H1 (cell line): ENCODE measurements around the gene JAG2. TPM values are rescaled to one million over a fixed set of nuclear protein-coding genes. Genes with fewer than 3 reads are reported as not detected.

Experiments used
- CTCF ChIA-PET: fragments of 300-600 bp; sonication (Branson Sonifier 250); formaldehyde crosslinking; loops from one replicate; lab custom pipeline; 2021; ENCODE audit not compliant: partially characterized antibody; lab: Charles Lee
- POLR2A ChIA-PET: fragments of 300-600 bp; sonication (Branson Sonifier 250); formaldehyde crosslinking; loops from one replicate; lab custom pipeline; 2021; ENCODE audit warnings: inconsistent platforms; ENCODE audit not compliant: partially characterized antibody; lab: Charles Lee
- DNase-seq, 2 experiments: peaks; one replicate each; pipeline versions ENCODE4 v3.0.0 to v3.0.0-alpha.2; 2010 to 2022; ENCODE audit warnings: low spot score in 2 of 2, low read depth in 1 of 2, mixed read lengths in 1 of 2
- FAIRE-seq: peaks from 2 replicates; lab custom pipeline; 2011; peaks lifted over from hg19 to GRCh38; lab: Jason Lieb, UNC
- H2AFZ ChIP-seq: 2 replicates; pipeline ENCODE4 v1.8.1; 2012; ENCODE audit warnings: low read length, inconsistent platforms
- H2AK5ac ChIP-seq: 2 replicates; pipeline ENCODE4 v1.6.1; 2013; ENCODE audit warnings: low read depth, low read length
- H2BK120ac ChIP-seq: replicated peaks from 2 replicates; pipeline ENCODE3; 2013; ENCODE audit warnings: low read depth, low read length, inconsistent platforms
- H2BK12ac ChIP-seq: 2 replicates; pipeline ENCODE4 v1.6.1; 2013; ENCODE audit warnings: low read depth, low read length
- H2BK15ac ChIP-seq: 2 replicates; pipeline ENCODE4 v1.6.1; 2013; ENCODE audit warnings: low read length
- H2BK20ac ChIP-seq: 2 replicates; pipeline ENCODE4 v1.6.1; 2013; ENCODE audit warnings: low read length
- H2BK5ac ChIP-seq: 2 replicates; pipeline ENCODE4 v1.6.1; 2013; ENCODE audit warnings: low read depth, low read length
- H3K14ac ChIP-seq: 2 replicates; pipeline ENCODE4 v1.6.1; 2013; ENCODE audit warnings: inconsistent platforms; ENCODE audit not compliant: insufficient read length
- H3K18ac ChIP-seq: 2 replicates; pipeline ENCODE4 v1.6.1; 2013; ENCODE audit warnings: low read length; ENCODE audit errors: extremely low read depth
- H3K23ac ChIP-seq: 2 replicates; pipeline ENCODE4 v1.6.1; 2013; ENCODE audit warnings: inconsistent platforms; ENCODE audit not compliant: insufficient read length
- H3K23me2 ChIP-seq: 2 replicates; pipeline ENCODE4 v1.6.1; 2013; ENCODE audit warnings: low read depth, low read length
- H3K27ac ChIP-seq: 2 replicates; pipeline ENCODE4 v1.6.1; 2011; ENCODE audit warnings: low read depth, low read length, inconsistent platforms
- H3K27me3 ChIP-seq, 4 experiments: replicated peaks in 1 of 4; 1 replicate in 1 of 4; 2 replicates in 3 of 4; pipeline versions ENCODE4 v1.6.1 to v1.8.1; 2011 to 2013; ENCODE audit warnings: low read length in 3 of 4, mild to moderate bottlenecking in 3 of 4, inconsistent platforms in 2 of 4, mixed read lengths in 2 of 4, moderate library complexity in 1 of 4; ENCODE audit not compliant: control insufficient read depth in 3 of 4, insufficient read depth in 3 of 4; ENCODE audit errors: extremely low read depth in 1 of 4
- H3K36me3 ChIP-seq, 4 experiments: 2 replicates each; pipeline versions ENCODE4 v1.6.1 to v1.8.1; 2011 to 2013; ENCODE audit warnings: mild to moderate bottlenecking in 4 of 4, low read length in 3 of 4, moderate library complexity in 2 of 4, control low read depth in 1 of 4, inconsistent platforms in 1 of 4; ENCODE audit not compliant: insufficient read depth in 4 of 4, control insufficient read depth in 2 of 4
- H3K4ac ChIP-seq: replicated peaks from 2 replicates; pipeline ENCODE3; 2013; ENCODE audit warnings: low read length, low read depth, mixed read lengths, inconsistent platforms; ENCODE audit not compliant: insufficient read length
- H3K4me1 ChIP-seq, 4 experiments: replicated peaks in 1 of 4; 1 replicate in 1 of 4; 2 replicates in 3 of 4; pipeline versions ENCODE4 v1.6.1 to v1.8.1; 2011 to 2013; ENCODE audit warnings: low read length in 3 of 4, inconsistent platforms in 2 of 4, mixed read lengths in 1 of 4; ENCODE audit not compliant: insufficient read depth in 4 of 4, control insufficient read depth in 3 of 4
- H3K4me2 ChIP-seq, 2 experiments: 2 replicates each; pipeline versions ENCODE4 v1.6.1 to v1.8.1; 2011 to 2013; ENCODE audit warnings: low read depth in 2 of 2, low read length in 2 of 2, control low read depth in 1 of 2, inconsistent platforms in 1 of 2, mild to moderate bottlenecking in 1 of 2; ENCODE audit not compliant: insufficient read depth in 1 of 2
- H3K4me3 ChIP-seq, 4 experiments: fragments of 200-600, 300-600 bp in 1 of 4; sonication (generic), shearing (Covaris generic), sonication (Bioruptor Twin) in 1 of 4; 2 replicates each; pipeline versions ENCODE4 v1.5.1 to v1.8.1; 2011 to 2016; ENCODE audit warnings: low read length in 4 of 4, low read depth in 3 of 4, control low read depth in 2 of 4, inconsistent platforms in 2 of 4, mild to moderate bottlenecking in 2 of 4, mixed read lengths in 1 of 4, moderate library complexity in 1 of 4; ENCODE audit not compliant: insufficient read depth in 2 of 4; ENCODE audit errors: extremely low read depth in 1 of 4
- H3K56ac ChIP-seq: replicated peaks from 2 replicates; pipeline ENCODE3; 2013; ENCODE audit warnings: low read depth, mild to moderate bottlenecking, mixed read lengths, low read length, inconsistent platforms; ENCODE audit not compliant: insufficient read length
- H3K79me1 ChIP-seq: 2 replicates; pipeline ENCODE4 v1.6.1; 2013; ENCODE audit warnings: low read depth, low read length, control low read depth
- H3K79me2 ChIP-seq, 2 experiments: 2 replicates each; pipeline versions ENCODE4 v1.6.1 to v1.8.1; 2012 to 2013; ENCODE audit warnings: low read length in 2 of 2, mild to moderate bottlenecking in 2 of 2, inconsistent platforms in 1 of 2; ENCODE audit not compliant: insufficient read depth in 2 of 2, control insufficient read depth in 1 of 2
- H3K9ac ChIP-seq, 4 experiments: replicated peaks in 1 of 4; 1 replicate in 1 of 4; 2 replicates in 3 of 4; pipeline versions ENCODE4 v1.6.1 to v1.8.1; 2011 to 2013; ENCODE audit warnings: low read depth in 3 of 4, low read length in 3 of 4, control low read depth in 2 of 4, mild to moderate bottlenecking in 2 of 4, moderate library complexity in 2 of 4, inconsistent platforms in 1 of 4; ENCODE audit errors: extremely low read depth in 1 of 4
- H3K9me3 ChIP-seq, 2 experiments: 2 replicates each; pipeline versions ENCODE4 v1.6.1 to v1.8.1; 2012 to 2013; ENCODE audit warnings: mild to moderate bottlenecking in 2 of 2, moderate library complexity in 2 of 2, control low read depth in 1 of 2, inconsistent platforms in 1 of 2, low read depth in 1 of 2, low read length in 1 of 2, mixed read lengths in 1 of 2; ENCODE audit not compliant: insufficient read depth in 2 of 2
- H4K20me1 ChIP-seq, 2 experiments: replicated peaks in 1 of 2; 2 replicates each; pipeline versions ENCODE3 to v1.8.1; 2011 to 2013; ENCODE audit warnings: inconsistent platforms in 2 of 2, low read length in 2 of 2, mild to moderate bottlenecking in 1 of 2; ENCODE audit not compliant: insufficient read depth in 2 of 2, control insufficient read depth in 1 of 2
- H4K5ac ChIP-seq: 2 replicates; pipeline ENCODE4 v1.6.1; 2013; ENCODE audit warnings: low read length, low read depth, mixed read lengths, inconsistent platforms; ENCODE audit not compliant: insufficient read length
- H4K8ac ChIP-seq: 2 replicates; pipeline ENCODE4 v1.8.0; 2013; ENCODE audit warnings: mild to moderate bottlenecking, moderate library complexity, low read length, inconsistent platforms; ENCODE audit not compliant: insufficient read depth; ENCODE audit errors: extremely low read depth
- H4K91ac ChIP-seq: replicated peaks from 2 replicates; pipeline ENCODE3; 2013; ENCODE audit warnings: low read length, mixed read lengths, inconsistent platforms; ENCODE audit not compliant: insufficient read length
- CBX5 ChIP-seq: fragments of 300-800, 300-1000 bp; sonication (generic); IDR thresholded peaks from 2 replicates; pipeline ENCODE4 v1.7.1; 2016; ENCODE audit warnings: antibody characterized with exemption, low read length, low read depth
- CHD1 ChIP-seq: IDR thresholded peaks from 2 replicates; pipeline ENCODE4 v1.6.1; 2012; ENCODE audit warnings: low read depth, low read length, improper control_type of control experiment
- JUN ChIP-seq: IDR thresholded peaks from 2 replicates; pipeline ENCODE4 v1.6.1; 2011; ENCODE audit warnings: low read depth, mild to moderate bottlenecking, improper control_type of control experiment, low read length
- NANOG ChIP-seq: IDR thresholded peaks from 2 replicates; pipeline ENCODE4 v1.6.1; 2011; ENCODE audit warnings: low read length, low read depth, mild to moderate bottlenecking, inconsistent platforms; ENCODE audit not compliant: insufficient read depth, poor library complexity, severe bottlenecking
- RAD21 ChIP-seq, 2 experiments: IDR thresholded peaks in 1 of 2; conservative IDR thresholded peaks in 1 of 2; 2 replicates each; pipeline ENCODE4 v1.6.1; 2011; ENCODE audit warnings: low read depth in 2 of 2, low read length in 2 of 2, improper control_type of control experiment in 1 of 2, inconsistent platforms in 1 of 2, mild to moderate bottlenecking in 1 of 2, moderate library complexity in 1 of 2
- RFX5 ChIP-seq: IDR thresholded peaks from 2 replicates; pipeline ENCODE4 v1.6.1; 2011; ENCODE audit warnings: low read depth, low read length, improper control_type of control experiment, borderline replicate concordance
- SAP30 ChIP-seq: fragments of 300-600 bp; sonication (generic); IDR thresholded peaks from 2 replicates; pipeline ENCODE4 v1.7.1; 2012; ENCODE audit warnings: low read length, moderate library complexity, mild to moderate bottlenecking, inconsistent platforms; ENCODE audit not compliant: insufficient read depth, insufficient replicate concordance
- SIN3A ChIP-seq, 2 experiments: IDR thresholded peaks in 1 of 2; conservative IDR thresholded peaks in 1 of 2; 2 replicates each; pipeline ENCODE4 v1.6.1; 2011 to 2012; ENCODE audit warnings: low read length in 2 of 2, improper control_type of control experiment in 1 of 2, low read depth in 1 of 2, mild to moderate bottlenecking in 1 of 2
- SP2 ChIP-seq: IDR thresholded peaks from 2 replicates; pipeline ENCODE4 v1.6.1; 2012; ENCODE audit warnings: mild to moderate bottlenecking, low read length, inconsistent platforms
- SUZ12 ChIP-seq: fragments of 200-600 bp; sonication (generic); IDR thresholded peaks from 2 replicates; pipeline ENCODE4 v1.6.1; 2012; ENCODE audit warnings: mild to moderate bottlenecking, inconsistent platforms, low read length, moderate library complexity, mixed read lengths
- YY1 ChIP-seq: IDR thresholded peaks from 2 replicates; pipeline ENCODE4 v1.6.1; 2011; ENCODE audit warnings: low read depth, mild to moderate bottlenecking, low read length
- WGBS, 2 experiments: shearing (Covaris generic) in 1 of 2; methylation state at CpG; one replicate each; pipeline versions ENCODE4 v1.1.6 to v1.1.7; 2013 to 2015; ENCODE audit warnings: low lambda C conversion rate in 2 of 2, mixed read lengths in 2 of 2, inconsistent platforms in 1 of 2, low coverage in 1 of 2, missing lambda C conversion rate in 1 of 2; ENCODE audit not compliant: insufficient replicate concordance in 2 of 2, insufficient coverage in 1 of 2, insufficient read length in 1 of 2; ENCODE audit errors: extremely low coverage in 1 of 2, missing lambda C conversion rate in 1 of 2; 5-methylcytosine and 5-hydroxymethylcytosine counted together
- polyA plus RNA-seq, 7 experiments: library from polyadenylated mRNA; depleted of rRNA in 3 of 7; stranded (reverse) in 5 of 7; unstranded in 2 of 7; fragments of >200 nt in 5 of 7; fragments of 200-250 nt in 2 of 7; gene quantifications; 1 replicate in 5 of 7; 2 replicates in 1 of 7; 4 replicates in 1 of 7; pipeline versions ENCODE4 v1.2.1 to v1.2.3, GENCODE V29; 2011 to 2013; ENCODE audit warnings: missing spikeins in 2 of 7, mixed read lengths in 2 of 7
- total RNA-seq: library from RNA; stranded (reverse); fragmentation: NEBNext Ultra II Directional; extraction: Animal tissue kit (Norgen Biotek cat#: 25700); gene quantifications from 2 replicates; pipeline ENCODE4 v1.2.1, GENCODE V29; 2021

JAG2 gene
- total and polyA plus RNA-seq, 2 of the 8 experiments (the other 6 are each of a cell fraction or from before 2014, with no cell fraction given), result 2.8 to 6.2 TPM

GRCh38 chr14:105204931-105205672 is 36.5 kb upstream of the JAG2 start:
- H4K8ac ChIP-seq, result no peak overlapping the region
- no peaks in the 10 kb centered on the region for H3K79me1 ChIP-seq
- no peaks in the 10 kb centered on the region for H3K9me3 ChIP-seq
- H2BK15ac ChIP-seq, result no peak overlapping the region
- no peak overlapping the region for H2AK5ac ChIP-seq
- H2BK120ac ChIP-seq, result no peak overlapping the region
- FAIRE-seq (no peak), DNase-seq (no peak)
- H3K4ac ChIP-seq, result no peak overlapping the region
- H3K14ac ChIP-seq, result no peak overlapping the region
- H3K23ac ChIP-seq, result no peak overlapping the region
- 0 out of 2 replicates have a peak overlapping the region, but pooled peaks have one; percentile 35 for H2BK5ac ChIP-seq
- H3K4me1 ChIP-seq, result peaks cover 0 to 10% (median 1%) of the 10 kb centered on the region in 4 experiments; a peak in 3 of 7 replicates
- POLR2A ChIA-PET, result interaction anchor here (1.7 kb wide), 1 partner anchor 25 kb away, joined by 3 read pairs; no protein-coding TSS in a partner anchor
- no peak overlapping the region for H3K9ac ChIP-seq
- H4K5ac ChIP-seq, result no peak overlapping the region
- no peak overlapping the region for H2AFZ ChIP-seq
- H3K18ac ChIP-seq, result no peak overlapping the region
- no peak overlapping the region for H3K4me3 ChIP-seq
- 83% methylated on average over 18 of the region's 21 CpGs; no CpG with 5 or more reads in 1 of the 2 experiments for WGBS, 2 experiments
- CTCF ChIA-PET, result interaction anchor here (0.6 to 4.8 kb wide), 14 partner anchors 11 to 587 kb away, joined by 3 to 27 read pairs (median 3); partner anchors contain the start of gene CRIP1
- no peak overlapping the region for H3K56ac ChIP-seq
- H4K91ac ChIP-seq, result no peak overlapping the region
- no peak overlapping the region for H3K4me2 ChIP-seq
- H3K27ac ChIP-seq, result no peak overlapping the region
- no peak overlapping the region for H2BK12ac ChIP-seq
- H4K20me1 ChIP-seq, result peaks cover 3 to 10% of the 10 kb centered on the region in 2 experiments
- no peaks in the 10 kb centered on the region for H3K23me2 ChIP-seq
- H3K36me3 ChIP-seq, result no peaks in the 10 kb centered on the region
- H3K27me3 ChIP-seq, result peaks cover 0 to 2% (median 0%) of the 10 kb centered on the region in 4 experiments; a peak in 2 of 7 replicates
- no peaks in the 10 kb centered on the region for H3K79me2 ChIP-seq
- H2BK20ac ChIP-seq, result no peak overlapping the region
- TF ChIP-seq SAP30, result no peak
- no peak for TF ChIP-seq JUN
- no peak for TF ChIP-seq RFX5
- no peak for TF ChIP-seq CHD1
- no peak for TF ChIP-seq RAD21 (IDR thresholded peaks at IDR 0.05 in 1 of 2, conservative IDR thresholded peaks at IDR 0.05 in 1 of 2; ENCODE audit: low read depth in 2 of 2, low read length in 2 of 2)
- no peak for TF ChIP-seq SUZ12
- TF ChIP-seq NANOG, result no peak
- TF ChIP-seq YY1, result no peak
- no peak for TF ChIP-seq SIN3A (conservative IDR thresholded peaks at IDR 0.05 in 1 of 2, IDR thresholded peaks at IDR 0.05 in 1 of 2; ENCODE audit: low read depth in 1 of 2, low read length in 2 of 2)
- no peak for TF ChIP-seq SP2
- TF ChIP-seq CBX5, result no peak
